HG03558 (cell line): ENCODE results near the gene MATK.
"Not testable (repeated sequence)": the region's sequence is repeated elsewhere in the genome, so short reads cannot be mapped to it uniquely, and the experiment has no call there.

Experiments
- ATAC-seq: cut with Tn5 transposase; IDR thresholded peaks from one replicate; pipeline ENCODE4 v1.9.1; 2021; ENCODE audit warnings: moderate number of reproducible peaks; ENCODE audit not compliant: unreplicated experiment; ENCODE audit errors: extremely low read depth

The MATK gene

DNA sequence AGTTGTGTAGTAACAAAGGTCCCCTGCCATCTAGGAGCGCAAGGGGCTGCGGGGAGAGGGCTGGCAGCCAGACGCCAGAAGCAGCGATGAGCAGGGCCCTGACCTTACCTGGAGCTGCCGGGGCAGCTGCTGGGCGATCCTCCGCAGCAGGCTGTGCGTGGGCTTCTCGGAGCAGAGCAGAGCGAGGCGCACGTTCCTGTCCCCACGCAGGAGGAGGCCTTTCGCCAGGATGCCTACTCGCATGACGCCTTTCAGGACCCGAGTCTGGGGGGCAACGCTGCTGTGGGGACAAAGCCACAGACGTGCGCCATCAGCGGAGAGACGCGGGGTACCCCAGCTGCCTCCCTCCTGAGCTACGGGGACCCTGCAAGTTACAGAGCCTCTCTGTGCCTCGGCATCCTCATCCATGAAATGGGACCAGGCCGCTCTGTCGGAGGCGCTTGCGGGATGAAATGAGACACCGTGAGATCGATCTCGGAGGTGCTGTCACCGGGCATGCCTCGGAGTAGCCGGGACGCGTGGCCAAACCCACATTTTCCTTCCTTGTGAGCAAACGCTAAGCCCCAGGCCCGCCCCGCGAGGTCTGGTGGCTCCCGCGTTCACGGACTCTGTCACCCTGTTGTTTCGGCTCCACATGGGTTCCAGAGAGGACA, 30.5 kb upstream of the MATK start:
- ATAC-seq = no peak

GRCh38 chr19:3816148-3816547, 30.0 kb upstream of the MATK start:
- ATAC-seq = not testable (repeated sequence)

GRCh38 chr19:3814648-3815047, 28.5 kb upstream of the MATK start:
- no peak for ATAC-seq

DNA sequence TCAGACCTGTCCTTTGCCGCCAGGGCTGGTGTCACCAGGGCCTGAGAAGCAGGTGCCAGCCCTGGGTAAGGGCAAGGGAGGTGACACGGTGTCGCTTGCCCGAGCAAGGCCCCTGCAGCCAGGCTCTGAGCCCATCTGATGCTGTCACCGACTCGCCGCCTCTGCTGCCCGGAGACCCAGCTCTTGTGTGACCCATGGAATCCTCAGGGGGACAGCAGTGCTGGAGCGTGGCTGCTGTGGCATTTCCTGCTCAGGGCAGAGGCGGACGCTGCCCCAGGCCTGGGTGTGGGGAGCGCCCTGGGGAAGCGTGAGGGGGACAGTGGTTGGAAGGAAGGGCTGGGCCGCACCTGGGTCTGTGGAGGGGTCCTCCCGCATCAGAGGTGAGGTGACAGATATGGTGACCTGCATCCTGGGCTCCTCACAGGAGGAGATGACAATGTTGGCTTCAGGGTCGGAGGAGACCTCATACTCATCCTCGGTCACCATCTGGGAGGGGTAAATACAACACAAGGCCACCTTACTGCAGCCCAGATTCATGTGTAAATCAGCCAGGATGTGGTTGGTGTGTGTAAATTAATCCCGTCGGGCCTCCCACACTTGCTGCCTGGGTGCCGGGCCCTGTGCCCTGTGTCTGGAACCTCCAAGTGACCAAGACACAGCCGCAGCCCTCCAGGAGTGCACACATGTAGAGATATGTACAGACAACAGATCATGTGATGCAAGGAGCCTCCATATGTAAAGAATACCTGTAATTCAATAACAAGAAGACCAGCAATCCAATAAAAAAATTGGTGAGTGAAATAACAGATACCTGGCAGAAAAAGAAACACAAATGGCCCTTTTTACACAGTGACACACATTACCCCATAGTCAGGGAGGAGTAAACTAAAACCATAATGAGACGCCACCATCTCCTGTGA, 27.6 kb upstream of the MATK start:
- ATAC-seq = no peak

- no peak for ATAC-seq
Observed at GRCh38 chr19:3810708-3811355, 24.7 kb upstream of the MATK start.

DNA sequence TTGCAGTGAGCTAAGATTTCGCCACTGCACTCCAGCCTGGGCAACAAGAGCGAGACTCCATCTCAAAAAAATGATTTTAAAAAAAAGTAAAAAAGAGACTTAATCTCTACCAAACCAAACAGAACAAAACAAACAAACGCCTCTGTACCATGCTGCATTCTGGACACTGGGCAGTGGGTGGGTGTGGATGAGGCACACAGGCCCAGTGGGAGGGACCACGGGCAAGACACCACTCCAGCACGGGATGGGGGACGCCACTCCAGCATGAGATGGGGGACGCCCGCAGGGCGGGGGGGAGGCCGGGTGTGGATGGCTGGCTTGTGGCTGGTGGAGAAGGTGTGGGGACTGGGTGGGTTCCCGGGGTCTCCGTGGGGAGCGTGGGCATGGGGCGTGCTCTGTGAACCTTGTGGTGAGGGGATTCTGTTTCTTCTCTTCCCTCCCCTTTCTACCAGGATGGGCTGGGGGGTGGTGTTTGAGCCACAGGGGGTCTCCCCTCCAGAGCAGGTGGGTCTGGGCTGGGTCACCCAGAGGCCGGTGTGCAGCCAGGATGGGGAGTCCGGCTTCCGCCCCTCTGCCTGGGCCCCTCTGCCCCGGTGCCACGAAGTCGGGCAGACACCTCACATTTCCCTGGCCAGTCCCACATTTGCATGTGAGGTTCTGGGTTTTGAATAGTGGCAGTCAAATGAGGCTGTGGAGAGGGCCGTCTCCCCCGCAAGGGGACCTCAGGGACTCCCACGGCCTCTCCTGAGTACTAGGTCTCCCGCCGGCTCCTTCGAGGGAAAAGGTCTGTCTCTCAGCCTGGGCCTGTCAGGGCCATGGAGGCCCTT, 23.9 kb upstream of the MATK start:
- no peak for ATAC-seq

GRCh38 chr19:3808420-3809143, 22.4 kb upstream of the MATK start:
- no peak for ATAC-seq

GRCh38 chr19:3807574-3808354, 21.6 kb upstream of the MATK start:
- ATAC-seq = no peak

- ATAC-seq = no peak
Observed at GRCh38 chr19:3807131-3807480, 20.9 kb upstream of the MATK start.

- ATAC-seq = no peak
Observed at GRCh38 chr19:3805859-3806258, 19.7 kb upstream of the MATK start.

GRCh38 chr19:3804429-3804828, 18.2 kb upstream of the MATK start:
- no peak for ATAC-seq

DNA sequence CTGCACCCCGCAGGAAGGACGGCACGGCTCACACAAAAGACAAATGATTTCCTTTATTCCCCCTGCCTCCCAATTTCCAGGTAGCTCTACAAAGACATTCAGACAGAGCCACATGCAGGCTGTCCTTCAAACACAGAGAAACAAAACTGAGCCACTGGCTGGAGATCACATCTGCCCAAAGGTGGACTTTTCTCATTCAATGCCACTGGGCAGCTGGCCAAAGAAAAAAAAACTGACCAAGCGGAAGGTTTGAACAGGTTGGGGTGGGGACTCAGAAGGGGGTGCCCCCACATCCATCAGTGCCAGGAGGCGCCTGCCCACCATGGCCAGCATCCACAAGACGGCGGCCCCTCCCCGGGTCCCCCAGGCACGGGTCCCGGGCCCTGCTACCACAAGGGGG, 17.8 kb upstream of the MATK start:
- no peak for ATAC-seq

DNA sequence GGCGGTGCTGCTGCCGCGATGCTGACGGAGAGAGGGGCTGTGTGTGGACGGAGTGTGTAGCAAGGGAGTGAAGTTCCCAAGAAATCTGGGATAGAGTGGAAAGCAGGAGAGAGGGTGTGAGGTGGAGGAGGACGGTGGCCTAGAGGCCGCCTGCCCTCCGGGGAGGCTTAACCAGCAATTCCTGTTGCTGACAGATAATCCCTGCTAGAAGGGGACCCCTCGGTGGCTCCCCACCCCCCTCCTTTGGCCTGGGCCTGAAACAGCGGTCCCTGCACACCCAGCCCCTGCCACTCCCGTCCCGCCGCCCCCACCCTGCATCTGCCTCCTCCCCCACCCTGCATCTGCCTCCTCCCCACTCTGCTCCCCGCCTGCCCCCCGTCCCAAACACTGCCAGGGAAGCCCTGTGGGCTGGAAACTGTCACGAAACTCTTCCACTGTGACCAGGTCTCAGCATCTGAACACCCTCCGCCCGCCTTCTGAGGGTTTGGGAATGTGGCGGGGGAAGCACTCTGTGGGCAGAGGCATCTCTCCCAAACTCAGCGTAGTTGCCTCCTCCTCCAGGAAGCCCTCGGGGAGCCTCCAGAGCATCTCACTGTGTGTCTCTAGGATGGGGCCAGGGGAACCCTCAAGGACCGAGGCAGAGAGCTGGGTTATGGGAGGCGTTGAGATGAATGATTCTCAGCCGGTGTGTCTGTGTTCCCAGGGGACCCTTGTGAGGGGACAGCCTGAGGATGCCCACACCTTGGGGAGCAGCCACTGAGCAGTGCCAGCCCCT, 17.1 kb upstream of the MATK start:
- no peak for ATAC-seq

DNA sequence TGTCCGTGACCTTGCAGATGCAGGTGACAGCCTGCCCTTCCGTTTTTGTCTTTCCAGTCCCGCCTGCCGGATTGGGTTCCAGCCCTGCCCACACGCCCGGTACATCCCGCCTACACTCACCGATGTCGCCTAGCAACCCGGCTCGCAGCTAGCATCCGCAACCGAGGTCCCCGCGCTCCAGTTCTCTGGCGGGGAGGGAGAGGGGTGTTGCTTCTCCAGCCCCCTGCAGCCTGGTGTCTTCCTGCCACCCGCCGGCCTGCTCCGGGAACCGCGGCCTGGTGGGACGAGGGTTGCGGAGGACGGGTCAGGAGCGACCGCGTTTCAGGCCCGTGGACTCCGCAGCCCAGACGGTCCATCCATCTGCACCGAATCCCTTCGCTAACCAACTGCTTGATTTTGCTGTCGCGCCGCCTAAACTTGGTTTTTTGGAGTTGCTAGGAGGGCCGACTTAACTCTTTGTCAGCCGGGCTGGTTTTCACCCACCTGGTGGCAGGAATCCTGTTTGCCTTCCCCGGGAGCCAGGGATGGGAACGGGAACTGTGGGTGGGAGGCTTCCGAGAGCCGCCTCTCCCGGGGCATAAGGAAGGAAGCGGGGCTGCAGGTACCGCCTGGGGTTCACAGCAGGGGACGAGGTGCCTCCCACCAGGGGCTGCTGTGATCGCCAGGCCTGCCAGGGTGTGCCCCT, 15.4 kb upstream of the MATK start:
- no peak for ATAC-seq

DNA sequence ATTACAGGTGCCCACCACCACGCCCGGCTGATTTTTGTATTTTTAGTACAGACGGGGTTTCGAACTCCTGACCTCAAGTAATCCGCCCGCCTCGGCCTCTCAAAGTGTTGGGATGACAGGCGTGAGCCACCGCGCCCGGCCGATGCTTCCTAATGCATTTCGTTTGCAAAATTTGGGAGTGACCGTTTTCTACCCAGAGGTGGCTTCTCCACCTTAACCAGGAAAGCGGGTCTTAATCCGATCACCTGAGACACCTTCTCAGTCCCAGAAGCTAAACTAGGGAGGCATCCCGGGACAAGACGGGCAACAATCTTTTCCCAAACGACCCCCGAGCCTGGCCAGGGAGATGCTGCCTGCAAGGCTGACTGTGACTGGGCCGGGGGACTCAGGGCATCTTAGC, 14.8 kb upstream of the MATK start:
- ATAC-seq = no peak

DNA sequence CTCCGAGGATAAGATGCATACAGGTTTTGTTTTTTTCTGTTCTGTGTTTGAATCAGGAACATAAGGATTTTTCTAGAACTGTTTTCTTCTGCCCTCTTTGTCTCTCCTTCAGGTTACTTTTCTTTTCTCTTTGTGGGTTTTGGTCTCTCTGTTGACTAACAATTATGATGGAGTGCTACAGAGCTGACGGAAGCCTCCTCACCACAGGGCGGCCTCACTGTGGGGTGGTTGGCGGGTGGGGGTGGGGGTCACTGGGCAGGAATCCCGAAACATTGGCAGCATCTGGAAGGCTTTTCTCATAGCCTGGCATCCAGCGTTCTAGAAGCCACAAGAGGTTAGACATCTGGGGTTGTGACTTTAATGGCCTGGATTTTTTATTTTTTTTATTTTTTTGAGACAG, 12.0 kb upstream of the MATK start:
- no peak for ATAC-seq

- no peak for ATAC-seq
Observed at GRCh38 chr19:3796358-3796757, 10.2 kb upstream of the MATK start.

DNA sequence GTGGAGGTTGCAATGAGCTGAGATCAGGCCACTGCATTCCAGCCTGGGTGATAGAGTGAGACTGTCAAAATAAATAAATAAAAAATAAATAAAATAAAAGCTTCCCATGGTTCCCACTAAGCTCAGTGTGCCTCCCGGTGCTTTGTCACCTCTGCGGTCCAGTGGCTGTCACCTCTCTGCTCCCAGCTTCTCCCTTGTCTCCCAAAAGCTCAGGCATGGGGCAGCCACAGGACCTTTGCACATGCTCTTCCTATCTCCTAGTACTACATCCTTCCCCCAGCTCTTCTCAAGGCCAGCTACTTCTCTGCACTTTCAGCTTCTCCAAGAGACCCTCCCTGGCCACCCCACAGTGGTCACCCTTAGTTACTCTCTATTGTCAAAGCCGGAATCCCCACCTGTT, 7.6 kb upstream of the MATK start:
- no peak for ATAC-seq
